Naive thymus-derived CD4-positive, alpha-beta T cell (primary cell): ENCODE results near the gene NISCH. TPM values are rescaled to one million over a fixed set of nuclear protein-coding genes. Genes with fewer than 3 reads are reported as not detected.
A peak's percentile ranks its signal among the peaks of the same experiment; 100 is the strongest.

ENCODE experiments used
- ATAC-seq: fragments of 150-1000 bp; cut with Tn5 transposase; 2 replicates; pipeline ENCODE4 v1.10.0; 2021; ENCODE audit warnings: mild to moderate bottlenecking, moderate library complexity
- CTCF ChIA-PET: fragments of 350-600 bp; sonication (Branson Sonifier 250); formaldehyde crosslinking; loops from one replicate; lab custom pipeline; 2021; ENCODE audit warnings: antibody characterized with exemption; lab: Charles Lee
- POLR2A ChIA-PET: fragments of 350-600 bp; sonication (Branson Sonifier 250); formaldehyde crosslinking; loops from one replicate; lab custom pipeline; 2021; ENCODE audit warnings: antibody characterized with exemption, inconsistent platforms; lab: Charles Lee
- DNase-seq, 9 donors: peaks; one replicate each; pipeline versions ENCODE4 v3.0.0 to v3.0.0-alpha.2; 2020 to 2022; ENCODE audit warnings: mixed read lengths in 1 of 9
- H3K27ac ChIP-seq: one replicate; pipeline ENCODE4 v1.7.0; 2013; ENCODE audit warnings: mild to moderate bottlenecking, low read depth, low read length, moderate library complexity
- H3K27me3 ChIP-seq, 2 donors: one replicate each; pipeline ENCODE4 v1.7.0; 2013; ENCODE audit warnings: low read length in 2 of 2, mild to moderate bottlenecking in 2 of 2, moderate library complexity in 2 of 2; ENCODE audit not compliant: control insufficient read depth in 2 of 2, insufficient read depth in 2 of 2
- H3K36me3 ChIP-seq, 3 experiments: 1 replicate in 2 of 3; 2 replicates in 1 of 3; pipeline ENCODE4 v1.7.0; 2013; ENCODE audit warnings: low read length in 3 of 3, mild to moderate bottlenecking in 3 of 3, moderate library complexity in 1 of 3; ENCODE audit not compliant: insufficient read depth in 3 of 3, control insufficient read depth in 2 of 3
- H3K4me1 ChIP-seq, 2 donors: one replicate each; pipeline ENCODE4 v1.7.0; 2013; ENCODE audit warnings: low read length in 2 of 2, mild to moderate bottlenecking in 2 of 2, moderate library complexity in 1 of 2; ENCODE audit not compliant: control insufficient read depth in 2 of 2, insufficient read depth in 2 of 2
- H3K4me3 ChIP-seq: 2 replicates; pipeline ENCODE4 v1.7.0; 2013; ENCODE audit warnings: mild to moderate bottlenecking, low read length
- H3K9me3 ChIP-seq, 3 experiments: 1 replicate in 2 of 3; 2 replicates in 1 of 3; pipeline ENCODE4 v1.7.0; 2013; ENCODE audit warnings: low read length in 3 of 3; ENCODE audit not compliant: control insufficient read depth in 2 of 3
- H3K27ac Mint-ChIP-seq, 9 donors: one replicate each; pipeline ENCODE4 v1.8.0; 2020 to 2022; ENCODE audit warnings: mixed read lengths in 9 of 9, mild to moderate bottlenecking in 8 of 9, moderate library complexity in 5 of 9, inconsistent platforms in 2 of 9
- H3K27me3 Mint-ChIP-seq, 5 donors: one replicate each; pipeline ENCODE4 v1.8.0; 2021 to 2022; ENCODE audit warnings: mixed read lengths in 5 of 5, mild to moderate bottlenecking in 1 of 5
- H3K36me3 Mint-ChIP-seq, 5 donors: one replicate each; pipeline ENCODE4 v1.8.0; 2020 to 2022; ENCODE audit warnings: mixed read lengths in 5 of 5, mild to moderate bottlenecking in 3 of 5, inconsistent platforms in 1 of 5
- H3K4me1 Mint-ChIP-seq, 7 donors: one replicate each; pipeline ENCODE4 v1.8.0; 2020 to 2022; ENCODE audit warnings: mixed read lengths in 7 of 7, mild to moderate bottlenecking in 3 of 7, inconsistent platforms in 1 of 7
- H3K4me3 Mint-ChIP-seq, 10 donors: one replicate each; pipeline ENCODE4 v1.8.0; 2020 to 2022; ENCODE audit warnings: mild to moderate bottlenecking in 10 of 10, mixed read lengths in 10 of 10, moderate library complexity in 6 of 10, inconsistent platforms in 2 of 10
- H3K9me3 Mint-ChIP-seq, 11 donors: one replicate each; pipeline ENCODE4 v1.8.0; 2020 to 2022; ENCODE audit warnings: mixed read lengths in 11 of 11, mild to moderate bottlenecking in 4 of 11, inconsistent platforms in 1 of 11, moderate library complexity in 1 of 11
- intact Hi-C, 2 donors: fragments of 100-400 bp; cut with micrococcal nuclease; formaldehyde crosslinking; loops; one replicate each; pipeline ENCODE4 v1.15.1; 2023
- polyA plus RNA-seq, 2 donors: library from polyadenylated mRNA; unstranded; fragments of 300-500 nt; fragmentation: Illumina TruSeq; gene quantifications; one replicate each; pipeline ENCODE4 v1.2.3, GENCODE V29; 2021
- total RNA-seq, 6 experiments: library from RNA in 5 of 6; stranded (reverse) in 5 of 6; gene quantifications; 1 replicate in 5 of 6; 2 replicates in 1 of 6; pipeline ENCODE4 v1.2.3 and lab custom pipeline; 2021 to 2026

The NISCH gene
- total RNA-seq (100 to 1,000 TPM in 4 of 5 experiments, 10 to 100 TPM in 1; 86.8 to 210 (median 162) TPM), polyA plus RNA-seq (10 to 100 TPM; 21.4 to 35.0 TPM), total RNA-seq (lab: John Stamatoyannopoulos, UW) (233 reads per million, percentile 94 among the genes with 10 or more reads in this experiment)

- Histone ChIP-seq H3K9me3 (no peaks in the 10 kb centered on the region), H3K27me3 (no peaks in the 10 kb centered on the region), H3K4me1 (peaks cover 15 to 23% of the 10 kb centered on the region in 2 donors), H3K4me3 (peak within 1 kb of the TSS; percentile 98), H3K27ac (peak within 1 kb of the TSS; percentile 88), H3K36me3 (peaks cover 11 to 32% (median 13%) of the 10 kb centered on the region in 3 experiments)
- Mint-ChIP-seq H3K4me3 (peak within 1 kb of the TSS; percentile 87 to 96 (median 93)), H3K36me3 (peaks cover 0 to 17% (median 5%) of the 10 kb centered on the region in 5 donors), H3K27me3 (no peaks in the 10 kb centered on the region), H3K9me3 (no peaks in the 10 kb centered on the region), H3K4me1 (peaks cover 25 to 47% (median 41%) of the 10 kb centered on the region in 7 donors), H3K27ac (peak within 1 kb of the TSS; percentile 96 to 100 (median 99))
- DNase-seq (peak; percentile 92 to 99 (median 97)), ATAC-seq (peak; percentile 98)
- CTCF ChIA-PET: no interaction called here
- POLR2A ChIA-PET: interaction anchor here (0.9 to 1.7 kb wide), 8 partner anchors 7 to 250 kb away, joined by 3 to 5 read pairs (median 4); partner anchors contain the start of genes GLT8D1, GLYCTK and SPCS1
- intact Hi-C loops: loop anchor here (1.0 to 10.0 kb wide), 9 partner anchors 8 to 513 kb away; partner anchors contain the start of genes GNL3 (in 2 of the 2), PBRM1 (in 2 of the 2), UQCC5 (in 2 of the 2) and DUSP7 (in 1 of the 2)
These were observed at the start of gene NISCH for GRCh38 chr3:52455283-52456168. Gene NISCH, plus strand, starts transcription at chr3:52455604. Its CDS starts 38 bp downstream, at chr3:52455642.

GRCh38 chr3:52406231-52406661, 49.2 kb upstream of the NISCH start:
- Histone ChIP-seq H3K36me3 (peaks cover 0 to 72% (median 23%) of the 10 kb centered on the region in 3 experiments), H3K27me3 (no peaks in the 10 kb centered on the region), H3K4me3 (no peak overlapping the region), H3K9me3 (no peaks in the 10 kb centered on the region), H3K27ac (no peak overlapping the region), H3K4me1 (peaks cover 16 to 23% of the 10 kb centered on the region in 2 donors)
- Mint-ChIP-seq H3K4me3 (no peak overlapping the region), H3K36me3 (peaks cover 0 to 36% (median 17%) of the 10 kb centered on the region in 5 donors), H3K27me3 (peaks cover 0 to 1% (median 0%) of the 10 kb centered on the region in 5 donors), H3K27ac (no peak overlapping the region), H3K4me1 (peaks cover 18 to 26% (median 25%) of the 10 kb centered on the region in 7 donors), H3K9me3 (no peaks in the 10 kb centered on the region)
- ATAC-seq (no peak), DNase-seq (no peak)
- ChIA-PET CTCF (interaction anchor here (0.6 kb wide), 1 partner anchor 41 kb away, joined by 3 read pairs; no protein-coding TSS in a partner anchor), POLR2A (interaction anchor here (0.5 to 1.0 kb wide), 4 partner anchors 46 to 474 kb away, joined by 3 to 5 read pairs (median 4); partner anchors contain the start of gene NISCH)
- intact Hi-C loops: no loop called here

GRCh38 chr3:52406791-52407510, 48.5 kb upstream of the NISCH start:
- POLR2A ChIA-PET: interaction anchor here (1.0 kb wide), 1 partner anchor 112 kb away, joined by 3 read pairs; no protein-coding TSS in a partner anchor
- DNase-seq (no peak), ATAC-seq (no peak)
- H3K36me3 Mint-ChIP-seq: peaks cover 0 to 33% (median 14%) of the 10 kb centered on the region in 5 donors
- peak overlapping the region in 1 of 10 donors; percentile 37 for H3K4me3 Mint-ChIP-seq
- no peak overlapping the region for H3K4me3 ChIP-seq
- no peak overlapping the region for H3K27ac ChIP-seq
- intact Hi-C loops: no loop called here
- H3K9me3 Mint-ChIP-seq: no peaks in the 10 kb centered on the region
- peaks cover 23 to 30% of the 10 kb centered on the region in 2 donors for H3K4me1 ChIP-seq
- H3K4me1 Mint-ChIP-seq: peaks cover 24 to 34% (median 32%) of the 10 kb centered on the region in 7 donors
- CTCF ChIA-PET: no interaction called here
- H3K27ac Mint-ChIP-seq: peak overlapping the region in 3 of 9 donors; percentile 28 to 55 (median 41)
- peaks cover 0 to 1% (median 0%) of the 10 kb centered on the region in 5 donors for H3K27me3 Mint-ChIP-seq
- no peaks in the 10 kb centered on the region for H3K9me3 ChIP-seq
- H3K36me3 ChIP-seq: peaks cover 0 to 65% (median 23%) of the 10 kb centered on the region in 3 experiments
- H3K27me3 ChIP-seq: no peaks in the 10 kb centered on the region

- ChIA-PET POLR2A (no interaction called here), CTCF (interaction anchor here (0.6 kb wide), 1 partner anchor 802 kb away, joined by 3 read pairs; no protein-coding TSS in a partner anchor)
- H3K36me3 ChIP-seq: peaks cover 0 to 57% (median 18%) of the 10 kb centered on the region in 3 experiments
- no peak for DNase-seq
- no peaks in the 10 kb centered on the region for H3K27me3 ChIP-seq
- intact Hi-C loops: no loop called here
- Mint-ChIP-seq H3K36me3 (peaks cover 0 to 29% (median 11%) of the 10 kb centered on the region in 5 donors), H3K27ac (peak overlapping the region in 7 of 9 donors; percentile 35 to 95 (median 88)), H3K4me3 (peak overlapping the region in 9 of 10 donors; percentile 12 to 97 (median 84)), H3K9me3 (no peaks in the 10 kb centered on the region), H3K4me1 (peaks cover 27 to 42% (median 40%) of the 10 kb centered on the region in 7 donors), H3K27me3 (peaks cover 0 to 1% (median 0%) of the 10 kb centered on the region in 5 donors)
- H3K4me1 ChIP-seq: peaks cover 27 to 35% of the 10 kb centered on the region in 2 donors
- H3K9me3 ChIP-seq: no peaks in the 10 kb centered on the region
- H3K4me3 ChIP-seq: no peak overlapping the region
- no peak overlapping the region for H3K27ac ChIP-seq
- no peak for ATAC-seq
These were observed 47.6 kb upstream of the NISCH start for GRCh38 chr3:52407779-52408178.

- DNase-seq (no peak), ATAC-seq (no peak)
- Histone ChIP-seq H3K9me3 (no peaks in the 10 kb centered on the region), H3K4me1 (peaks cover 27 to 35% of the 10 kb centered on the region in 2 donors), H3K27me3 (no peaks in the 10 kb centered on the region), H3K4me3 (peak overlapping the region; percentile 74), H3K36me3 (peaks cover 0 to 50% (median 12%) of the 10 kb centered on the region in 3 experiments), H3K27ac (peak overlapping the region; percentile 99)
- H3K4me3 Mint-ChIP-seq: peak overlapping the region; percentile 83 to 98 (median 92)
- H3K9me3 Mint-ChIP-seq: no peaks in the 10 kb centered on the region
- intact Hi-C loops: no loop called here
- H3K36me3 Mint-ChIP-seq: peaks cover 0 to 22% (median 11%) of the 10 kb centered on the region in 5 donors
- ChIA-PET POLR2A (interaction anchor here (0.6 kb wide), 2 partner anchors 32 to 275 kb away, joined by 3 read pairs; no protein-coding TSS in a partner anchor), CTCF (interaction anchor here (0.6 kb wide), 1 partner anchor 803 kb away, joined by 3 read pairs; no protein-coding TSS in a partner anchor)
- H3K27ac Mint-ChIP-seq: peak overlapping the region; percentile 86 to 98 (median 94)
- peaks cover 27 to 47% (median 41%) of the 10 kb centered on the region in 7 donors for H3K4me1 Mint-ChIP-seq
- peaks cover 0 to 1% (median 0%) of the 10 kb centered on the region in 5 donors for H3K27me3 Mint-ChIP-seq
These were observed 46.9 kb upstream of the NISCH start for GRCh38 chr3:52408466-52408865.
